Stimulated activated CD8-positive, alpha-beta memory T cell treated with anti-CD3 and anti-CD28 coated beads, Interleukin-2, amount 100 ng/mL, for 1 hour (primary cell): ENCODE data around the gene PLXDC2.
"Not testable (repeated sequence)": the region's sequence is repeated elsewhere in the genome, so short reads cannot be mapped to it uniquely, and the experiment has no call there.

Experiments used
- DNase-seq, 2 donors: peaks; one replicate each; pipeline ENCODE4 v3.0.0-alpha.2; 2020; ENCODE audit warnings: low read depth in 2 of 2

Gene PLXDC2

GRCh38 chr10:19816411-19817230 is at the start of gene PLXDC2:
Gene PLXDC2, plus strand, starts transcription at chr10:19816432.
- no peak for DNase-seq

DNA sequence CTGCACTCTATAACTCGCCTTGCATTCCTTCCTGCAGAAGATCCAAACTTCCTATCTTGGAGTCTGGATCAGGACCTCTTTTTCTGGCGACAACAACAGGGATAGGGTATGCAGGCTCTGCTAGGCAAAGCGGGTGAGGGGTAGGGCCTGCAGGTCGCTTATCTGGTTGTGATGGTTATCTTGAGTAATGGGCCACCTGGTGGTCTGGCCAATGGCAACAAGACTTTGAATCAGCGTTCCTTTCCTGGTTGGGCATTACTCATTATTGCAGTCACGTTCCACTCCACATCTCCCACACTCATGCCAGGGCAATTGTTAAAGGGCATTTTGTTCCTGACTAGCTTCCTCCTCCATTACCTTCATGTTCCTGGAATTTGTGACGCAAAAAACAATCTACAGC is 48.4 kb upstream of the PLXDC2 start:
- DNase-seq, result no peak

- DNase-seq, result not testable (repeated sequence)
Measured at GRCh38 chr10:19769826-19770225, 46.4 kb upstream of the PLXDC2 start.

DNA sequence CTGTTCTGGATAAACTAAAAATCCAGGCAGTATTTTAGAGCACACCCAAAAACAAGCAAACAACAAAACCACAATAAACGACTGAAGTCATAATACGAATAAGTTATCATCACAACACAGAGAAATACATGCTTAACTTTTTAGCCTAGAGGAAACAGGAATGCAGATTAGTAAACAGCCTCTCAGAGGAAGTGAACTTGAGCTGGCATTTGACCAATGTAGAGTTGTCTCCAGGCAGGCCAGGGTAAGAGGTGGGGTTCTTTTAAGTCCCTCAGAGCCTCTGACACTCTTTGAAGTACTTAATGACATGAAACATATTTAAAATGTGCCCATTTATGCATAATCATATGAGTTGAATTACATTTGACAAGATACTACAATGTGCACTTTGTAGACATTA is 43.3 kb upstream of the PLXDC2 start:
- DNase-seq, result no peak

- DNase-seq, result no peak
Measured at GRCh38 chr10:19775296-19775695, 40.9 kb upstream of the PLXDC2 start.

- DNase-seq, result no peak
Measured at GRCh38 chr10:19777806-19778205, 38.4 kb upstream of the PLXDC2 start.

GRCh38 chr10:19778996-19779395 is 37.2 kb upstream of the PLXDC2 start:
- no peak for DNase-seq

GRCh38 chr10:19782430-19783089 is 33.7 kb upstream of the PLXDC2 start:
- DNase-seq, result no peak

GRCh38 chr10:19783721-19784120 is 32.5 kb upstream of the PLXDC2 start:
- DNase-seq, result no peak

DNA sequence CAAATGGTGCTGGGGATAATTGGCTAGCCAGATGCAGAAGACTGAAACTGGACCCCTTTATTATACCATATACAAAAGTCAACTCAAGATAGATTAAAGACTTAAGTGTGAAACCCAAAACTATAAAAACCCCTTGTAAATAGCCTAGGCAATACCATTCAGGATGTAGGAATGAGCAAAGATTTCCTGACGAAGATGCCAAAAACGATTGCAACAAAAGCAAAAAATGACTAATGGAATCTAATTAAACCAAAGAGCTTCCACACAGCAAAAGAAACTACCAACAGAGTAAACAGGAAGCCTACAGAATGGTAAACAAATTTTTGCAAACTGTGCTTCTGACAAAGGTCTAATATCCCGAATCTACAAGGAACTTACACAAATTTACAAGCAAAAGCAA is 30.9 kb upstream of the PLXDC2 start:
- no peak for DNase-seq

DNA sequence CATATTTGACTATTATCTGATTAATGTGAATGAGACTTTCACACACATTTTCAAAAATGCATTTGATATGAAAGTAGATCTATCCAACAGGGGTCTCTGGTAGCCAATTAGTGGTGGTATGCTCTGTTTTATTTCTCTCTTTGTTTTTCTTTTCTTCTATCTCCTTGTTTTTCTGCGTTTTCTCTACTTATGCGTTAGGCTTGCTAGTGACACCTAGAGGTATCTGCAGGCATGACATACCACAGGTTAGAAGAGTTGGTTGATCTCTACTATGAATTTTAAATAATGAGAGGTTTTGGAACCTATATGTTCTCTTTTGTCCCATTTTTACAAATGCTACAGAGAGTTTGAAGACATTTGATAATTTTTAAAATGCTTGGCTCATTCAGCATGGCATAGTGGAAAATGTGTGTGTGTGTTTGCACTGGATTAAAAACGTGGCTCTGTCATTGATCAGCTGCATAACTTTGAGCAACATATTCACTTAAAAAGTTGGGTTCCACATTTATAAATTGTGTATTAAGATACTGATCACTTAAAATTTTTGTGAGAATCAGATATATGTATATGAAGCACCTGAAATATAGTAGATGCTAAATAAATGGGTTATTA is 28.1 kb upstream of the PLXDC2 start:
- no peak for DNase-seq

DNA sequence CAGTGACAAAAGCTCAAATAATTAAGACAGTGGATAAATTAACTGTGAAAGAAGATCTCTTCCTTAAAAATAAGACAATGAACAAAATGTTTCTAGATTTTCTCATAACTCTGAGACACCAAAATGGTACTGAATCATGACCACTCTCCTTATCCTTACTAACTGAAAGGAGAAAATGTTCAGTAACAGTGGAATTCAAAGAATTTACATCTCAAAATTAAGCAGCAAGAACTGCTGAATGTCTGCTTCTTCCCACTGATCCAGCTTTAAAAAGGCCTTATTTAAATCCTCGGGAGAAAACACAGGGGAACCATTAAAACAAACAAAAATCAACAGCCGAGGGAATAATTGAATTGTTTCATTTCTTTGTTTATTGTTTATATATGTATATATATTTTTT is 27.3 kb upstream of the PLXDC2 start:
- DNase-seq, result no peak

DNA sequence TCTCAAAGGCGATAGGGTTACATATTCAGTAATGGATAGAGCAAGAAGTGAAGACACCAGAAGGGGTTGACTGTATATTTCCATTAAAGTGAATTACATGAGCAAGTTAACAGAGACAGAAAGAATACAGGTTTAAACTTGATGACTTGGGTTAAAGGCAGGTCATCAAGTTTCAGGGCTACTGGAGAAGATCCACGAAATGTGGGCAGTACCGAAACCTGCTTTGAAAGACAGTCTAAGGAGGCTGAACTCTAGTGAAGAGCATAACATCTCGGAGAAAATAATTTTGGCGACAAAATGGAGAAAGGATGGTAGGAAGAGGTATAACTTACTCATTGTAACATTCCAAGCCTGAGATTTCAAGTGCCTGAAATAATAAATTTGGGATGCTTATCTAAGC is 26.6 kb upstream of the PLXDC2 start:
- no peak for DNase-seq

DNA sequence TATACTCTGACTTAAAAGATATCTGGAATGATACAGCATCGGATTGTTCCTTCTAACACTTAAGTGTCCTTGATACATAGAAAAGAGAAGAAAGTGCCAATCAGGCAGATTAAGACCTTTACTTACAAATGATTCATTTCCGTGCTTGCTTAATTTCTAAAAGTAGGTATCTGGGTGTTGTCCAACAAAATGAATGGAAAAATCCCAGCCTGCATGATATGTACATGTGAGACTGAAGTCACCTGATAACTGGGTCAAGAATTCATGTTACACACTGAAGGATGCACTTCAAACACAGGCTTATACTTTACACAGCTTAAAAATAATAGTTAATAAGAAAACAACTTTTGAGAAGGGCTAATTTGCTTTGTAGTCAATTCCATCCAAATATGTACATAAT is 25.2 kb upstream of the PLXDC2 start:
- no peak for DNase-seq

DNA sequence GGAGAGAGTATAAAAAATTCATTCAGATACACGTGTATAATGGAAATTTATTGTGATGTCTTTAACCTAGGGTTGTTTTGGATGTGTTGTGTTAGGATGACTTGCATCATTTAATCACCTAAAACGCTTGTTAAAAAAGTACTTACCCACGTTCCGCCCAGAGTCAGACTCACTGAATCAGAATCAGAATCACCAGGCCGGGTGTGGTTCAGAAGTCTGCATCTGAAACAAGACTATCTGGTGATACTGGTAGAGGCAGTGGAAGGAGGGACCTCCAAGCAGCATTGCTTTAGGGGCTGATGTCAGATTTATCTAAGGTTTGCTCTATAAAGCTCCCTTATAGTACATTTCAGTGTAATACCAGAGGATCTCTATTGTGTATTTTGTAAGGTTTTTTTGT is 20.5 kb upstream of the PLXDC2 start:
- DNase-seq, result no peak

DNA sequence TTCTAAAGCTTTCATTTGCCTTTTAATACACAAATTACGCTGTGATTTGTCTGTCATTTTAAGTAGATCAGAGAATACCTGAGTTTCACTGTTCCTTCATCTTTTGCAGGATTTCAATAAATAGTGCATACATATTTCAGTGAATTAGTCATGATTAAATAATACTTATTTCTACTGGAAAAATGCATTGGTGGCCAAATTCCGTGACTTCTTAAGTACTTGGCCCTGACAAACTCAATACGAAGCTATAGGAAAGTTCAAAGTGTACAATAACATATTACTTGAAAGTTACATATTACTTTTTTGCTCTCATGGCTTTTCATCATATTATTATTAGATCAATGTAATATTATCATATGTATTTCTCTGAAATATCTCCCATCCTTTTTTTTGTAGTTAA is 16.1 kb upstream of the PLXDC2 start:
- no peak for DNase-seq

DNA sequence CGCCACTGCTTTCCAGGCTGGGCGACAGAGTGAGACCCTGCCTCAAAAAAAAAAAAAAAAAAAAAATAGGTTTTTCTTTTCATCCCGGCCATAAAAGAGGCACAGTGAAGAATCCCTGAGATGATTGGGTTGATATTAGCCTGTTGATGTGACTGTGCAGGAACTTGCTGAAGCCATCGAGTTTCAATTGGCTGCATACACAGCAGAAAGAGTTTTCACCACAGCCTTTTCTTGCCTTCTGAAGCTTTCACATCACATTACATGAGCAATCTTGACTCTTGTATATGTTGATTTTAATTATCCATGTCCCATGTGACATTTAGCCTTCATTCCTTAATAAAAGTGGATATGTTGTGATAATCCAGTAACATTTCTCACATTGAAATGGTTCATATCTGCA is 14.9 kb upstream of the PLXDC2 start:
- DNase-seq, result no peak

DNA sequence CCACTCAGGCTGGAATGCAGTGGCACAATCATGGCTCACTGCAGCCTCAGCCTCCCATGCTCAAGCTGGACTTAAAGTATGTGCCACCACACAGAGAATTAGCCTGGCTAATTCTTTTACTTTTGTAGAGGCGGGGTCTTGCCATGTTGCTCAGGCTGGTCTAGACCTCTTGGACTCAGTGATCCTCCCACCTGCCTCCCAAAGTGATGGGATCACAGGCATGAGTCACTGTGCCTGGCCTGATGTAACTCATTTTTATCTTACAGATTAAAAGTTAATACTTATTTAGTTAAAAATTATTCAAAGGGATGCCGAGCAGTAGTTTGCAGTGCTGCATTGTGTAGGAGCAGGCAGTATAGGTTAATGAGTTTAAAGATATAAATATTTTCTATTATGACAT is 12.6 kb upstream of the PLXDC2 start:
- DNase-seq, result no peak

DNA sequence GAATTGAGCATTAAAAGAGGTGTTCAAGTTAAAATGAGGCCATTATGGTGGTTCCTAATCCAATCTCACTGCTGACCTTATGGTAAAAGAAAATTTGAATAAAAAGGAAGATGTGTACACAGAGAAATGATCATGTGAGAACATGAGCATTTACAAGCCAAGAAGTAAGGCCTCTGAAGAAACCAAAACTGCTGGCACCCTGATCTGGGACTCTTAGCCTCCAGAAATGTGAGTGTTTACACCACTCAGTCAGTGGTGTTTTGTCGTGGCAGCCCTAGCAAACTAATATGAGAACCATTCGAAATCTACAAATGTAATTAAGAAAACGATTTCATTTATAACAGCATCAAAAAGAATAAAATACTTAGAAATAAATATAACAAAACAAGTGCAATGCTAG is 6.8 kb upstream of the PLXDC2 start:
- DNase-seq, result no peak

DNA sequence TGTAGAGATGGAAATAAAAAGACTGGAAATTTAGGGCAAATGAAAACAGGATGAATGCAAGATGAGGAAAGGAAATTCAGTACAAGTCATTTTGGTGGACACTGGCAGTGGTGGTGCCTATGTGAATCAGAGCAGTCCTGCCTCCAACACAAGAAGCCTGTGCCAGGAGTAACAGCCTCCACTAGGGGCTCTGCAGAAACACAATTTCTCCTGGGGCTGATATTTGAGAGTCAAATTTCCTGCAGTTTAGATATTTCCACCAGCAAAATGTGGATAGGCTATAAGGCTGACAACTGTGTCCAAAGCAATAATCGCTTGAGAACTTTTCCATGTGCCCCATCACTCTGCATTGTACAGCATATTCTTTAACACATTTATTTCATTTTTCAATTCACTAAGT is 4.7 kb upstream of the PLXDC2 start:
- no peak for DNase-seq

GRCh38 chr10:19812976-19813375 is 3.3 kb upstream of the PLXDC2 start:
- DNase-seq, result no peak

DNA sequence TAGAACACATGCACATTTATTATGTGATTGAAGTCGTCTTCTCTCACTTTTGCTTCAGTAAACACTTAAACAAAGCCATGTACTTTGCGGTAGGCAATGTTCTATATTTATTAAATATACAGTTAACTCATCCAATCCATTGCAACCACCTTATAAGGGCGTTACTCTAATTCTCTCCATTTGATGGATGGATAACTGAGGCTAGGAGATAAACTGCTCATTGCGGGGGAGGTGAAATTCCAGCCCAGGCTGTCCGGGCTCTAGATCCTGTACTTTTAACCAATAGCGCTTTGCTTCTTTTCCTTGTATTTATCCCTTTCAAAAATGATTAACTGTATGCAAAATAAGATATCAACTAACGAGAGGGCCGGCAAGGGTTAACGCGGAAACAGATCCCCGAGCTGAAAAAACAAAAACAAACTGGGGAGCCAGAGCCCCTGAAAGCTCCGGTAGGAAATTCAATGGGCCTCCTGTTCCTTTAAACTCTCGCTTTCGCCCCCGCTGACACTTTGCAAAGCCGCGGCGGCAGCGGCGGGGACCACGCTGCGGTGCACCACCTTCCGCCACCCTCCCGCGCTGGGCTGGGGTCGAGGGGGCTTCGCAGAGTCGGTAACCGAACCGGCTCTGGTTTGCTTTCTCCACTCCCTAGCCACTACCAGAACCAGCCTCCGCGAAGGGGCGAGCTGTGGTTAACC is 1.0 kb upstream of the PLXDC2 start:
- DNase-seq, result no peak
